Aorta (tissue), 5 donors: ENCODE results near the gene NHSL2. TPM values are rescaled to one million over a fixed set of nuclear protein-coding genes. Genes with fewer than 3 reads are reported as not detected.

ENCODE experiments used
- ATAC-seq: fragments of 200-7000 bp; cut with Tn5 transposase; one replicate; pipeline ENCODE4 v1.9.1; 2022; ENCODE audit warnings: moderate library complexity; ENCODE audit not compliant: low FRiP score
- DNase-seq, 2 donors: peaks; one replicate each; pipeline ENCODE4 v3.0.0-alpha.2; 2020
- H3K27ac ChIP-seq, 2 donors: one replicate each; pipeline ENCODE4 v1.5.1; 2013; ENCODE audit warnings: low read length in 2 of 2, mild to moderate bottlenecking in 2 of 2, moderate library complexity in 2 of 2, control low read depth in 1 of 2, inconsistent platforms in 1 of 2, low read depth in 1 of 2
- H3K27me3 ChIP-seq, 2 donors: one replicate each; pipeline ENCODE4 v1.6.1; 2013; ENCODE audit warnings: control low read depth in 1 of 2, low read length in 1 of 2, mild to moderate bottlenecking in 1 of 2, moderate library complexity in 1 of 2; ENCODE audit not compliant: insufficient read depth in 2 of 2, control insufficient read depth in 1 of 2
- H3K36me3 ChIP-seq, 2 donors: one replicate each; pipeline ENCODE4 v1.6.1; 2013; ENCODE audit warnings: control low read depth in 1 of 2, low read length in 1 of 2, mild to moderate bottlenecking in 1 of 2; ENCODE audit not compliant: insufficient read depth in 2 of 2, control insufficient read depth in 1 of 2
- H3K4me1 ChIP-seq, 2 donors: one replicate each; pipeline ENCODE4 v1.6.1; 2013; ENCODE audit warnings: low read length in 2 of 2, control low read depth in 1 of 2, mild to moderate bottlenecking in 1 of 2, moderate library complexity in 1 of 2; ENCODE audit not compliant: insufficient read depth in 2 of 2, control insufficient read depth in 1 of 2
- H3K4me3 ChIP-seq, 2 donors: one replicate each; pipeline ENCODE4 v1.5.1; 2013; ENCODE audit warnings: low read length in 2 of 2, control low read depth in 1 of 2, mild to moderate bottlenecking in 1 of 2
- H3K9me3 ChIP-seq: one replicate; pipeline ENCODE4 v1.6.1; 2013; ENCODE audit warnings: mild to moderate bottlenecking, low read length; ENCODE audit not compliant: control insufficient read depth
- WGBS, 2 donors: extraction: QIAGEN DNeasy Blood & Tissue Kit; methylation state at CpG; one replicate each; pipeline ENCODE4 v1.1.7; 2013; 5-methylcytosine and 5-hydroxymethylcytosine counted together
- intact Hi-C, 2 donors: fragments of 100-400 bp; cut with DNase I; formaldehyde crosslinking; loops; one replicate each; pipeline versions ENCODE4 v1.14.2 to v1.15.0; 2022
- polyA plus RNA-seq, 2 donors: library from polyadenylated mRNA; stranded (reverse); fragments of 200-250 nt; gene quantifications; one replicate each; pipeline ENCODE4 v1.2.3, GENCODE V29; 2013
- total RNA-seq, 2 donors: library from RNA; stranded (reverse); fragmentation: NEBNext Ultra II Directional; extraction: Animal tissue kit (Norgen Biotek cat#: 25700); gene quantifications; one replicate each; pipeline ENCODE4 v1.2.1, GENCODE V29; 2021
- donor health status: healthy with polysubstance abuse.
- donor health status: Bipolar disorder and iron deficiency.
- donor health status: DM: no; HTN: no; CAD: no.
- donor health status: DM: no; HTN: no; CAD: no.
- donor health status: DM: yes; HTN: yes; CAD: no.

Gene NHSL2
- total and polyA plus RNA-seq, 4 donors, result 0.88 to 50.4 (median 15.9) TPM

- 41 to 50% methylated on average over 12 of the region's 12 CpGs for WGBS, 2 donors
- no peaks in the 10 kb centered on the region for H3K4me1 ChIP-seq
- intact Hi-C loops, result no loop called here
These were observed 171.1 kb downstream of the NHSL2 start for GRCh38 chrX:72081605-72082320.

GRCh38 chrX:72083291-72083690 lies 172.6 kb downstream of the NHSL2 start:
- WGBS, 2 donors, result 90 to 95% methylated on average over 2 of the region's 2 CpGs
- H3K36me3 ChIP-seq, result no peaks in the 10 kb centered on the region
- no peak for ATAC-seq
- no peak for DNase-seq
- H3K9me3 ChIP-seq, result no peaks in the 10 kb centered on the region
- H3K27ac ChIP-seq, result no peak overlapping the region
- intact Hi-C loops, result no loop called here
- H3K4me1 ChIP-seq, result no peaks in the 10 kb centered on the region
- H3K4me3 ChIP-seq, result no peak overlapping the region
- no peaks in the 10 kb centered on the region for H3K27me3 ChIP-seq

More at GRCh38 chrX:72081605-72082320, 171.1 kb downstream of the NHSL2 start:
- H3K27me3 ChIP-seq, result no peaks in the 10 kb centered on the region
- ATAC-seq (no peak), DNase-seq (no peak)
- peak overlapping the region in 1 of 2 donors; percentile 17 for H3K27ac ChIP-seq
- H3K9me3 ChIP-seq, result no peaks in the 10 kb centered on the region
- H3K36me3 ChIP-seq, result no peaks in the 10 kb centered on the region
- no peak overlapping the region for H3K4me3 ChIP-seq

- intact Hi-C loops, result no loop called here
- ATAC-seq, result no peak
These were observed 173.5 kb downstream of the NHSL2 start for GRCh38 chrX:72084114-72084513.

GRCh38 chrX:72086995-72087394 lies 176.3 kb downstream of the NHSL2 start:
- H3K4me3 ChIP-seq, result no peak overlapping the region
- H3K27ac ChIP-seq, result no peak overlapping the region
- no peaks in the 10 kb centered on the region for H3K27me3 ChIP-seq
- intact Hi-C loops, result no loop called here
- WGBS, 2 donors, result 80 to 100% methylated on average over 1 of the region's 1 CpG
- no peaks in the 10 kb centered on the region for H3K9me3 ChIP-seq
- H3K4me1 ChIP-seq, result no peaks in the 10 kb centered on the region
- no peaks in the 10 kb centered on the region for H3K36me3 ChIP-seq
- DNase-seq (no peak), ATAC-seq (no peak)

More at GRCh38 chrX:72084114-72084513, 173.5 kb downstream of the NHSL2 start:
- H3K27me3 ChIP-seq, result no peaks in the 10 kb centered on the region
- DNase-seq, result no peak
- 94% methylated on average over 1 of the region's 1 CpG for WGBS, 2 donors
- H3K4me1 ChIP-seq, result no peaks in the 10 kb centered on the region
- no peaks in the 10 kb centered on the region for H3K9me3 ChIP-seq
- no peaks in the 10 kb centered on the region for H3K36me3 ChIP-seq
- H3K27ac ChIP-seq, result no peak overlapping the region
- H3K4me3 ChIP-seq, result no peak overlapping the region

- Histone ChIP-seq H3K4me1 (no peaks in the 10 kb centered on the region), H3K27ac (no peak overlapping the region), H3K9me3 (no peaks in the 10 kb centered on the region), H3K36me3 (no peaks in the 10 kb centered on the region), H3K27me3 (no peaks in the 10 kb centered on the region), H3K4me3 (no peak overlapping the region)
- ATAC-seq, result no peak
- 66 to 93% methylated on average over 6 of the region's 6 CpGs for WGBS, 2 donors
- no peak for DNase-seq
- intact Hi-C loops, result no loop called here
These were observed 178.1 kb downstream of the NHSL2 start for GRCh38 chrX:72088761-72089160.

- Histone ChIP-seq H3K4me3 (no peak overlapping the region), H3K4me1 (no peaks in the 10 kb centered on the region), H3K36me3 (no peaks in the 10 kb centered on the region), H3K27ac (no peak overlapping the region), H3K27me3 (no peaks in the 10 kb centered on the region), H3K9me3 (no peaks in the 10 kb centered on the region)
- WGBS, 2 donors, result 74 to 92% methylated on average over 3 of the region's 3 CpGs
- ATAC-seq (no peak), DNase-seq (no peak)
- intact Hi-C loops, result no loop called here
These were observed 178.6 kb downstream of the NHSL2 start for GRCh38 chrX:72089254-72089653.

GRCh38 chrX:72094894-72095293 lies 184.2 kb downstream of the NHSL2 start:
- WGBS, 2 donors, result 69 to 73% methylated on average over 4 of the region's 4 CpGs
- H3K9me3 ChIP-seq, result no peaks in the 10 kb centered on the region
- no peaks in the 10 kb centered on the region for H3K36me3 ChIP-seq
- intact Hi-C loops, result no loop called here
- H3K4me1 ChIP-seq, result no peaks in the 10 kb centered on the region
- no peaks in the 10 kb centered on the region for H3K27me3 ChIP-seq
- DNase-seq (peak in 1 of 2 donors; percentile 60), ATAC-seq (peak; percentile 65)
- H3K4me3 ChIP-seq, result no peak overlapping the region
- no peak overlapping the region for H3K27ac ChIP-seq

GRCh38 chrX:72095370-72095769 lies 184.7 kb downstream of the NHSL2 start:
- 31 to 36% methylated on average over 2 of the region's 2 CpGs for WGBS, 2 donors
- H3K27me3 ChIP-seq, result no peaks in the 10 kb centered on the region
- DNase-seq, result no peak
- intact Hi-C loops, result no loop called here
- H3K4me1 ChIP-seq, result no peaks in the 10 kb centered on the region
- ATAC-seq, result no peak
- no peaks in the 10 kb centered on the region for H3K9me3 ChIP-seq
- H3K27ac ChIP-seq, result no peak overlapping the region
- no peak overlapping the region for H3K4me3 ChIP-seq
- H3K36me3 ChIP-seq, result no peaks in the 10 kb centered on the region

- WGBS, 2 donors, result 67 to 82% methylated on average over 3 of the region's 3 CpGs
- no peaks in the 10 kb centered on the region for H3K9me3 ChIP-seq
- ATAC-seq (no peak), DNase-seq (no peak)
- no peaks in the 10 kb centered on the region for H3K27me3 ChIP-seq
- no peak overlapping the region for H3K4me3 ChIP-seq
- intact Hi-C loops, result no loop called here
- no peaks in the 10 kb centered on the region for H3K36me3 ChIP-seq
- H3K27ac ChIP-seq, result no peak overlapping the region
- H3K4me1 ChIP-seq, result no peaks in the 10 kb centered on the region
These were observed 186.5 kb downstream of the NHSL2 start for GRCh38 chrX:72097098-72097497.
